Raji (cell line): ENCODE measurements around the gene C1orf159.

ENCODE experiments used
- POLR2A ChIP-seq: IDR thresholded peaks from 2 replicates; pipeline ENCODE4 v1.6.1; 2011; ENCODE audit warnings: low read depth, low read length, control low read depth; ENCODE audit not compliant: insufficient read depth

Gene C1orf159

GRCh38 chr1:1032424-1032823 lies 83.5 kb downstream of the C1orf159 start:
- no peak for TF ChIP-seq POLR2A
